Brain pericyte (primary cell): ENCODE data around the gene ITPR1.
"Not testable (repeated sequence)": the region's sequence is repeated elsewhere in the genome, so short reads cannot be mapped to it uniquely, and the experiment has no call there.

ENCODE experiments used
- DNase-seq: peaks from one replicate; pipeline ENCODE4 v3.0.0-alpha.2; 2012; ENCODE audit warnings: low read depth, low spot score

Gene ITPR1

DNA sequence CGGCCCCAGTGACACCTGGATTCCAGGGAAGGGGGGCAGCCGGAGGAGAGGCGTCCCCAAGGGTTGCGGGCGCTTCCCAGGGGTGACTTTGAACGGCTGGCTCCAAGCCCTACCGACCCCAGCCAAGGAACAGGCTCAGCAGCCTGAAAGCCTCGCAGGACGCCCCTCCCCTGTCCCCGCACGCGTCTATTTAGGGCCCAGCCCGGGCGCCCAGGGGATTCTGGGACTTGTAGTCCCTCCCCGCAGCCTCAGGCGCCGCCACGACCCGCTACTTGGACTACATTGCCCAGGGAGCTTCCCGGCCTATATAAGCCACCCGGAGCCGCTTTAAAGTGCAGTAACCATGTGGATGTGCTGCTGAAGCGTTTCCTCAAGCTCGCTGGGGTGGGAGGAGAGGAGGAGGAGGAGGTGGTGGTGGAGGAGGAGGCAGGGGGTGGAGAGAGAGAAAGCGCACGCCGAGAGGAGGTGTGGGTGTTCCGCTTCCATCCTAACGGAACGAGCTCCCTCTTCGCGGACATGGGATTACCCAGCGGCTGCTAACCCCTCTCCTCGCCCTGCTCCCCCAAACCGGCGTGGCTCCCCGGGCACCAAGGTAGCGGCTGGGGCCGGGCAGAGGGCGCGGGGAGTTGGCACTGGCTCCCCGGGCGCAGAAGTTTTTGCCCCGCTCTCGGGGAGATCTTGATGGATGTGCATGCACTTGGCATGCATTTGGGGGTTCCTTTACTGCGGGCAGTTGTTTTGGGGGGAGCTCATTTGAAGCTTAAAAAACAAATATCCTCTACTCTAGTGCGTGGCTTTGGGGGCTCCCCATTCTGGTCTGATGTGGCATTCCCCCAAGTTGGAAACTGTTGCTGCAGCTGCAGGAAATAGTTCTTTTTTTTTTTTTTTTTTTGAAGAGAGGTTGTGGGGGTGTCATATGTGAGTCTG lies at the start of gene ITPR1:
Gene ITPR1, plus strand, starts transcription at position 335 of the 927 bp plus-strand sequence. CDS start 23,144 bp downstream, outside the sequence.
- DNase-seq = peak; percentile 92

DNA sequence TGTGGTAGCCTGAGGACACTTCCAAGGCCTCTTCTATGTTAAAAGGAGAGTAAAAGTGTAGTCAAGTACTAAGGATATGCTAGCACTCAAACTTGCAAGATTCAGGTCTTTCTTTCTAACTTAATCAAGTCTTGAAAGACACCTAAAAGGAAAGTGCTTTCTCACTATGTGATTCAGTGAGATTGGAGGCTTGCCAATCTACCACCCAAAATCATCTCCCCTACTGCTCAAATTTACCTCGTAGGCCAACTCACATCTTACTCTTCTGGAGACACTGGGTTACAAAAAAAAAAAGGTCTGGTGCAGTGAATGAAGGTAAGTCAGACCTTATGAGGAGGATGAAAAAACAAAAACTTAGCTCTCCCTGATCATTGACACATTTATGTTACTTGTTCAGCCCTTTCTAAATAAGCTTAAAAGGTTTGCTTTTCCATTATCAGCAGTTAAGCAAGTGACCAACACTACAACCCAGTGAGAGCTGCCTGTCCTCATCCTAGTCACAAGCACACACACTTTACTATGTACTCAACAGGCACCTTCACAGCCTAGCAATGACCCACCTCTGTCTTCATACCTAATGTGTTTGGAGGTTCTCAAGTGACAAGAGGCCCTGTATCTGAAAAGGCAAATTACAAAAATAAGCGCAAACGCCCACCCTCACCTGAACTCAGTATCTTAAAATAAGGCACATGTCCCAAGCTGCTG lies 45.7 kb upstream of the ITPR1 start:
- no peak for DNase-seq

- DNase-seq = no peak
Observed at GRCh38 chr3:4448187-4448586, 45.0 kb upstream of the ITPR1 start.

DNA sequence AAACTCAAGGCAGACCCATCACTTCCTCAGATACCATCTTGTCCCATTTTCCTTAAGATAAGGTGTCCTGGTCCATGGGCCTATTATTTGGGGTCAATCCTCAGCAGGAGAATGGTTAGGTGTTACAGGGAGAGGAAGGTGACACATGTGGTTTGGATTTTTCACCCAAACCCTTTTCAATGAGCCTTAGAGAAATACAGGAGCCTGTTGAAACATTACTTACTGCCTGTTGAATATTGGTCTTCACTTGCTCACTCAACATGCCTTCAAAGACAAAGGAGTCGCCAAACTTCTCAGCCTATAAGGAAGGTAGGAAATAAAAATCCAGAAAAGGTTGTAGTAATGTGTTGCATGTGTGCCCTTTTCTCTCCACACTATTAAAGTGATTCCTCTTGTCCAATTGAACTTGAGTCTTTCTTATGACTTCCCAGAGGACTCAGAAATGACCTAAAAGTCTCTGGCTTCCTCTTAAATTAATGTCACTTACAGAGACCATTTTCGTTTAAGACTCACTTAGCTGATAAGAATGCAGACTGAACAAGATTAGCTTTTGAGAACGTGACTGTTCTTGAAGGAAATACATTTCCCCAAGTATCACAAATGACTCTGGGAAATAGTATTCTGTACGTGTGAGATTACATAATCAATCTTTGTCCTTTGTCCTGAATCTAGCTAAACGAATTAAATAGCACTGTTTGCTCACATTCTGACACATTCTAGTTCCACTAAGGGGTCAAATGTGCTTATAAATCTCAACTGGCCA lies 43.9 kb upstream of the ITPR1 start:
- no peak for DNase-seq

DNA sequence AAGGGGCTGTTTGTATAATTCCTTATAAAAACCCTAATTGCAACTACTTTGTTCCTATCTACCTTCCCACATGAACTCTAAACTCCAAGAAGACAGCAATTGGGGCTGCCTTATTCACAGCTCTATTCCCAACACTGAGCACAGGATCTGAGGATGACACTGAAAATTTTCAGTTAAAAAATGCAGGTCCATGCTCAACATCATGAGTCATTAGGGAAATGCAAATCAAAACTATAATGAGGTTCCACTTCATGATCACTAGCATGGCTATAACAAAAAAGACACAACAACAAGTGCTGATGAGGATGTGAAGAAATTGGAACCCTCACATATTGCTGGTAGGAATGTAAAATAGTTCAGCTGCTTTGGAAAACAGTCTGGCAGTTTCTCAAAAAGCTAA lies 39.0 kb upstream of the ITPR1 start:
- DNase-seq = no peak

DNA sequence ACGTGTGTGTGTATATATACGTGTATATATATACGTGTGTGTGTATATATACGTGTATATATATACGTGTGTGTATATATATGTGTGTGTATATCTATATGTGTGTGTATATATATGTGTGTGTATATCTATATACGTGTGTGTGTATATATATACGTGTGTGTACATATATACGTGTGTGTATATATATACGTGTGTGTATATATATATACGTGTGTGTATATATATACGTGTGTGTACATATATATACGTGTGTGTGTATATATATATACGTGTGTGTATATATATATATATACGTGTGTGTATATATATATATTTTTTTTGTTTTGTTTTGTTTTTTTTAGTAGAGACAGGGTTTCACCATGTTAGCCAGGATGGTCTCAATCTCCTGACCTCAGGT lies 36.4 kb upstream of the ITPR1 start:
- DNase-seq = not testable (repeated sequence)

DNA sequence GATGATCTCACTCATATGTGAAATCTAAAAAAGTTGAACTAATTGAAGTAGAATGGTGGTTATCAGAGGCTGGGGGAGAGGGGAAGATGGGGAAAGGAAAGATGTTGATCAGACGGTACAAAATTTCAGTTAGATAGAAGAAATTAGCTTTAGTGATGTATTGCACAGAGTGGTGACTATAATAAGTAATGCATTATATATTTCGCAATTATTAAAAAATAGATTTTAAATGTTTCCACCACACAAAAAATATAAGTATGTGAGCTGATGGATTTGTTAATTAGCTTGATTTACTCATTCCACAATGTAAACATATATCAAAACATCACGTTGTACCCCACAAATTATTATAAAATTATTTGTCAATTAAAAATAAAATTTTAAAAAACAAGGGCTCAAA lies 34.2 kb upstream of the ITPR1 start:
- no peak for DNase-seq

DNA sequence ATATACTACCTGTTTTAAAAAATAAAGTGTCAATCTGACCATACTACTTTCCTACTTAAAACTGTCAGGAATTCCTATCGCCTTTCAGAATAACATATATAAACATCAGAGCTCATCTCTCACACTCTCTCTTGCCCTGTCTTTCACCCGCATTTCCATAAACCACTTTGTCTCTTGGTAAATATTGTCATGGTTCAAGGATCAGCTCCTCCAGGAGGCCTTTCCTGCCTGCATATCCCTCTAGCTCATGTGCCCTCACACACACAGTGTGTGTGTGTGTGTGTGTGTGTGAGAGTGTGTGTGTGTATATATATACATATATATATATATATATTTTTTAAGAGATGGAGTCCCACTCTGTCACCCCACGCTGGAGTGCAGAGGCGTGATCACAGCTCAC lies 32.8 kb upstream of the ITPR1 start:
- DNase-seq = no peak

DNA sequence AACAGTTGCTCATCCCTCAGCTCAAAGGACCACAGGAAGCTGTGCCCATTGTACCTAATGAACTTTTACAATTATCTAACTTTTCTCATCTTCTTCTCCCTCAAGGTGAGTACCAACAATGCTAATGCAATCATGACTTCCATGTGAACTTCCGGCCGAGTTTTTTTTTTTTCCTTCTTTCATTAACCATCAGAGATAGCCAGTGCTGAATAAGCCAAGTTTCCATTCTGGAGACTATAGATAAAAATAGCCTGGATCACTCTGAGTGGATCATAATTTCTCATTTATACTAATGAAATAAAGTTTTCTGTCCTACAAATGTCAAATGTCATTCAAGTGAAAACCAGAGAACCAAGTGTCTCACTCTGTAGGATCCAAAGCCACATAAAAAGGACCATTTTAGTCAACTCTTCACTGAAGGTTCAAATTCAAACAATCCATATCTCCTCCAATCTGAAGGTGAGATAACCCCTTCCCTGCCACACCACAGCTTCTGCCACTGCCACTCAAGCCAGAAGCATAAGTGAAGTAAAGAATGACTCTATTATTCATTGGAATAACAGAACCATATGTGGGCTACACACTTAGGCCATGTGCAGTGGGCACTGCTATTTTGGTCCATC lies 31.6 kb upstream of the ITPR1 start:
- no peak for DNase-seq

- no peak for DNase-seq
Observed at GRCh38 chr3:4462369-4463040, 30.6 kb upstream of the ITPR1 start.

GRCh38 chr3:4464576-4464975 lies 28.6 kb upstream of the ITPR1 start:
- no peak for DNase-seq

DNA sequence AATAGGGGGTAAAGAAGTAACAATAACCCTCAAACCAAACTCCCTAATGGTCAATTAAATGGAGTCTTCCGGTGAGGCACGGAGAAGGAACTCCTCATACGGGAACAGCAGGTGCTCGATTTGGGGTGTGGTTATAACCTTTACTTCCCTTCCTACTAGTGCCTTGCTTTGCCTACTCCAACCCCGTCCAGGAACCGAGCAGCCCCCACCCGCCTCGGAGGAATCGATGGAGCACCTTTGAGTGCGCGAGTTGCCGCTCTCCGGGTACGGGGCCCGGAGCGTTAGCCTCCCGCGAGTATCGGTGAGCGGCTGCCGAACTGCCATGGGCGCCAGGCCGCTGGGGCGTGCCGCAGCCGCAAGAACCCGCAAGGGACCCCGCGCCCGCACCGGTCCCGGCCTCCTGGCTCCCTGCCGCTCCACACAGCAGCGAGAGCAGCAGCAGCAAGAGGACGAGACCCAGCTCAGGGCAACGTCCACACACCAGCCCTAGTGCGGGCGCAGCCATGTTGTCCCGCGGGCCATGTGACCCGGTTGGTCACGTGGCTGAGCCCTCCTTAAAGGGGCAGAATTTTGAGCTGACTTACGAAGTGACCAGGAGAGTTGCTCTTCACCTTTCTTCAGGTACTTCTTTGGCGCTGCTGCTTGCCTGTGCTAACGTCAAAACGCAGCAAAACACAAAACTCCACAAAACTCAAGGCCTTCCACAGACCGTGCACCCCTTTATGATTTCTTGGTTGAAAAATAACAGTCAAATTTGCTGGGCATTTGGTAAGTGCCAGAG lies 26.2 kb upstream of the ITPR1 start, which contains the start of gene SUMF1:
Gene SUMF1, minus strand, starts transcription at position 529 of the 781 bp plus-strand sequence. Its CDS starts 24 bp downstream, at position 505.
- DNase-seq = peak; percentile 13

DNA sequence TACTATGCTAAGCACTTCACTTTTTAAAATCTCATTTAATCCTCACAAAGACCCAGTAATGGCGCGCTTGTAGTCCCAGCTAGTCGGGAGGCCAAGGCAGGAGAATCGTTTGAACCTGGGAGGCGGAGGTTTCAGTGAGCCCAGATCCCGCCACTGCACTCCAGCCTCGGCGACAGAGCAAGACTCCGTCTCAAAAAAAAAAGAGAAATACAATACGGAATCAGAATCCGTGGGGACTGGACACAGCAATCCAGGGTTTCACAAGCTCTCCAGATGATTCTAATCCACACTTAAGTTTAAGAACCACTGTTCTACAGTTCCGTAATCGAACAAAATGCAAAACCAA lies 25.7 kb upstream of the ITPR1 start:
- DNase-seq = no peak

- no peak for DNase-seq
Observed at GRCh38 chr3:4471907-4472306, 21.2 kb upstream of the ITPR1 start.

DNA sequence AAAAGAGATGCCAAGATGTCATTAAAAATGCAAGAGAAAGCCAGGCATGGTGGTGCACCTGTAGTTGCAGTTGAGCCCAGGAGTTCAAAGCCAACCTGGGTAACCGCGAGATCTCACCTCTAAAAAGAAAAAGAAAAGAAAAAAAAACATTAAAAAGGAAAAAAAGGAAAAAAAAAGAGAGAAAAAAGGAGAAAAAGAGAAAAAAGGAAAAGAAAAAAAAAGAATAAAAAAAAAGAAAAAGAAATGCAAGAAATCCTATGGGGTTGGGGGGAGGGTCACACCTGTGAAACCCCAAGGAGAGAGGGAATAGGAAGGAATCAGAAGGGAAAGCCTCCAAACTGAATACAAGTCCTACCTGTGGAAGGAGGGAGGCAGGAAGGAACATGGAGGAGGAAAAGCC lies 20.8 kb upstream of the ITPR1 start:
- DNase-seq = no peak

GRCh38 chr3:4472766-4473165 lies 20.4 kb upstream of the ITPR1 start:
- no peak for DNase-seq

- DNase-seq = peak; percentile 43
Observed at GRCh38 chr3:4474683-4475490, 18.3 kb upstream of the ITPR1 start.

DNA sequence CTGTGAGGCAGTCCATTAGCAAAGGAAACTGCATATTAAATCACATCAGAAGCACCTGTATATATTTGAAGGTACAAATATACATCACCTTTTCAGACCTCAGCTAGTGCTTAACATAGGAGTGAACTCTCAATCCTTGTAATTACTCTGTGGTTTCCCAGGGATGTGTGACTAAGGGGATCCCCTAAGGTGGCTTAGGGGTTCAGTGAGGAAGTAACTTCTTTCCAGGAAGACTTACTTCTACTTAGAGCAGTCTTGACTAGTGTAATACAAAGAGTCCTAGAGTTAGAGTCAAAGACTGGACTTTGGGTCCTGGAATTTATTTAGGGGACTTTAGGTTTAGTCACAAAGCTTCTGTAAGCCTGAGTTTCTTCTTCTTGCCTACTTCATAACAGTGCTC lies 17.3 kb upstream of the ITPR1 start:
- no peak for DNase-seq

DNA sequence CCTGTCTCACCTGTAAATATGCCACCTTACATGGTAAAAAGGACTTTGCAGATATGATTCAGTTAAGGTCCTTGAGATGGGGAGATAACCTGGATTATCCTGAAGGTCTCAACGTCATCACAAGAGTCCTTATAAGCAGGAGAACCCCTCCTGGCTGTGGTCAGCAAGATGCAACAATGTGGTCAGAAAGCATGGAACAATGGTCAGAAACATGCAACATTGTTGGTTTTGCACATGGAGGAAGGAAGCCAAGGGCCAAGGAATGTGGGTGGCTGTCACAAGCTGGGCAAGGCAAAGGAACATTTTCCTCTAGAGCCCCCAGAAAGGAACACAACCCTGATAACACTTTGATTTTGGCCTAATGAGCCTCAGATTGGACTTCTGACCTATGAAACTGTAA lies 16.7 kb upstream of the ITPR1 start:
- DNase-seq = no peak
